Measurements from ENCODE around the gene ITSN2. TPM values are rescaled to one million over a fixed set of nuclear protein-coding genes. Genes with fewer than 3 reads are reported as not detected.

The ITSN2 gene
- total RNA-seq, 1 donor from 2014 or later, result 52.7 TPM

- DNase-seq, result no peak
- intact Hi-C loops (cut with micrococcal nuclease), result no loop called here
Observed at GRCh38 chr2:24163601-24164000, 196.7 kb downstream of the ITSN2 start.

GRCh38 chr2:24163186-24163585, 197.2 kb downstream of the ITSN2 start:
- ATAC-seq (no peak), DNase-seq (no peak)
- intact Hi-C loops (cut with micrococcal nuclease), result no loop called here

More at GRCh38 chr2:24163601-24164000, 196.7 kb downstream of the ITSN2 start:
- ATAC-seq, result no peak

- ATAC-seq, result no peak
- intact Hi-C loops (cut with micrococcal nuclease), result no loop called here
- DNase-seq, result no peak
Observed at GRCh38 chr2:24162494-24162893, 197.8 kb downstream of the ITSN2 start.

GRCh38 chr2:24160761-24161160, 199.6 kb downstream of the ITSN2 start:
- intact Hi-C loops (cut with micrococcal nuclease), result no loop called here

GRCh38 chr2:24159708-24160107, 200.6 kb downstream of the ITSN2 start:
- ATAC-seq (no peak), DNase-seq (no peak)
- intact Hi-C loops (cut with micrococcal nuclease), result no loop called here

More at GRCh38 chr2:24160761-24161160, 199.6 kb downstream of the ITSN2 start:
- DNase-seq (no peak), ATAC-seq (no peak)

GRCh38 chr2:24158131-24158530, 202.2 kb downstream of the ITSN2 start:
- ATAC-seq (no peak), DNase-seq (no peak)

GRCh38 chr2:24153478-24153877, 206.9 kb downstream of the ITSN2 start:
- intact Hi-C loops (cut with micrococcal nuclease), result no loop called here
- no peak for DNase-seq
- ATAC-seq, result no peak

More at GRCh38 chr2:24158131-24158530, 202.2 kb downstream of the ITSN2 start:
- intact Hi-C loops (cut with micrococcal nuclease), result no loop called here

Other genes starting within 250 kb of the ITSN2 start
- 0.62 TPM for gene PFN4, start 237.2 kb downstream of the ITSN2 start, total RNA-seq
- gene FAM228B, start 237.1 kb downstream of the ITSN2 start, total RNA-seq, result 27.3 TPM
- gene FAM228A, start 185.5 kb downstream of the ITSN2 start, total RNA-seq, result 0.15 TPM
- gene NCOA1, start 130.7 kb upstream of the ITSN2 start, total RNA-seq, result 34.3 TPM